IMR-90 (cell line): ENCODE results near the gene GFOD2. TPM values are rescaled to one million over a fixed set of nuclear protein-coding genes. Genes with fewer than 3 reads are reported as not detected.

Source experiments
- ATAC-seq: fragments of 200-7000 bp; cut with Tn5 transposase; 2 replicates; pipeline ENCODE4 v1.9.1; 2020; ENCODE audit warnings: low read depth, mild to moderate bottlenecking, moderate library complexity
- BruUV-seq: library from RNA; stranded (reverse); fragments of 400-500 nt; replicated peaks from 2 replicates; lab custom pipeline; 2021; lab: Mats Ljungman, UMichigan
- CTCF ChIA-PET: fragments of 300-600 bp; formaldehyde crosslinking; extraction: SDS; loops from one replicate; lab custom pipeline; 2021; ENCODE audit warnings: antibody characterized with exemption; lab: Yijun Ruan, JAX
- POLR2A ChIA-PET: fragments of 300-600 bp; sonication (Branson Sonifier 250); formaldehyde crosslinking; loops from one replicate; lab custom pipeline; 2022; ENCODE audit warnings: antibody characterized with exemption; ENCODE audit not compliant: unreplicated experiment; lab: Charles Lee
- DNase-seq: peaks from one replicate; pipeline ENCODE4 v3.0.0; 2013
- H2AFZ ChIP-seq: replicated peaks from 2 replicates; pipeline ENCODE3; 2013; ENCODE audit warnings: low read length, mild to moderate bottlenecking; ENCODE audit not compliant: poor library complexity
- H2AK5ac ChIP-seq: 2 replicates; pipeline ENCODE4 v1.6.1; 2013; ENCODE audit warnings: low read depth, low read length, inconsistent platforms
- H2AK9ac ChIP-seq: replicated peaks from 2 replicates; pipeline ENCODE3; 2013; ENCODE audit warnings: mild to moderate bottlenecking, low read depth, low read length, moderate library complexity; ENCODE audit not compliant: poor library complexity
- H2BK120ac ChIP-seq: 2 replicates; pipeline ENCODE4 v1.6.1; 2013; ENCODE audit warnings: low read depth, low read length, inconsistent platforms
- H2BK15ac ChIP-seq: 3 replicates; pipeline ENCODE4 v1.6.1; 2013; ENCODE audit warnings: low read depth, low read length, inconsistent platforms
- H2BK20ac ChIP-seq: 2 replicates; pipeline ENCODE4 v1.6.1; 2013; ENCODE audit warnings: low read depth, mild to moderate bottlenecking, inconsistent platforms, low read length, moderate library complexity
- H2BK5ac ChIP-seq: 2 replicates; pipeline ENCODE4 v1.6.1; 2013; ENCODE audit warnings: mild to moderate bottlenecking, low read depth, low read length, inconsistent platforms; ENCODE audit not compliant: poor library complexity, severe bottlenecking
- H3K14ac ChIP-seq: replicated peaks from 2 replicates; pipeline ENCODE4 v1.6.1; 2013; ENCODE audit warnings: low read depth, low read length, inconsistent platforms
- H3K18ac ChIP-seq: 2 replicates; pipeline ENCODE4 v1.6.1; 2013; ENCODE audit warnings: low read depth, low read length, control low read depth
- H3K23ac ChIP-seq: 2 replicates; pipeline ENCODE4 v1.6.1; 2013; ENCODE audit warnings: low read depth, low read length, inconsistent platforms
- H3K27ac ChIP-seq: 2 replicates; pipeline ENCODE4 v1.5.1; 2013; ENCODE audit warnings: mild to moderate bottlenecking, control low read depth, low read length; ENCODE audit not compliant: insufficient read depth
- H3K27me3 ChIP-seq: 2 replicates; pipeline ENCODE4 v1.6.1; 2013; ENCODE audit warnings: low read length; ENCODE audit not compliant: control insufficient read depth, insufficient read depth
- H3K36me3 ChIP-seq: 2 replicates; pipeline ENCODE4 v1.6.1; 2013; ENCODE audit warnings: low read length, mixed read lengths; ENCODE audit not compliant: control insufficient read depth, insufficient read depth
- H3K4ac ChIP-seq: 2 replicates; pipeline ENCODE4 v1.6.1; 2013; ENCODE audit warnings: low read depth, low read length, inconsistent platforms
- H3K4me1 ChIP-seq: 2 replicates; pipeline ENCODE4 v1.6.1; 2013; ENCODE audit warnings: low read length, mixed read lengths; ENCODE audit not compliant: control insufficient read depth, insufficient read depth
- H3K4me2 ChIP-seq: 2 replicates; pipeline ENCODE4 v1.6.1; 2013; ENCODE audit warnings: low read depth, mild to moderate bottlenecking, control low read depth, low read length, moderate library complexity
- H3K4me3 ChIP-seq: 2 replicates; pipeline ENCODE4 v1.5.1; 2013; ENCODE audit warnings: low read depth, mild to moderate bottlenecking, control low read depth, low read length, moderate library complexity; ENCODE audit not compliant: insufficient read depth
- H3K56ac ChIP-seq: 2 replicates; pipeline ENCODE4 v1.6.1; 2013; ENCODE audit warnings: low read length, inconsistent platforms; ENCODE audit not compliant: insufficient read depth; ENCODE audit errors: extremely low read depth
- H3K79me1 ChIP-seq, 2 experiments: 2 replicates each; pipeline ENCODE4 v1.6.1; 2013; ENCODE audit warnings: low read length in 2 of 2, inconsistent platforms in 1 of 2, low read depth in 1 of 2
- H3K9ac ChIP-seq: 2 replicates; pipeline ENCODE4 v1.6.1; 2013; ENCODE audit warnings: low read depth, low read length, control low read depth
- H3K9me1 ChIP-seq: 2 replicates; pipeline ENCODE4 v1.6.1; 2013; ENCODE audit warnings: low read length, inconsistent platforms; ENCODE audit not compliant: insufficient read depth
- H3K9me3 ChIP-seq: 2 replicates; pipeline ENCODE4 v1.6.1; 2013; ENCODE audit warnings: low read length; ENCODE audit not compliant: control insufficient read depth, insufficient read depth
- H4K20me1 ChIP-seq: 2 replicates; pipeline ENCODE4 v1.6.1; 2013; ENCODE audit warnings: low read length, inconsistent platforms; ENCODE audit not compliant: insufficient read depth
- H4K5ac ChIP-seq: 2 replicates; pipeline ENCODE4 v1.6.1; 2013; ENCODE audit warnings: mild to moderate bottlenecking, low read depth, low read length, control low read depth
- H4K8ac ChIP-seq, 2 experiments: 2 replicates each; pipeline ENCODE4 v1.6.1; 2013; ENCODE audit warnings: low read depth in 2 of 2, low read length in 2 of 2, control low read depth in 1 of 2, inconsistent platforms in 1 of 2
- H4K91ac ChIP-seq: 2 replicates; pipeline ENCODE4 v1.6.1; 2013; ENCODE audit warnings: low read depth, low read length, inconsistent platforms; ENCODE audit not compliant: insufficient read depth
- BHLHE40 ChIP-seq: fragments of 150-350 bp; IDR thresholded peaks from 2 replicates; pipeline ENCODE4 v1.6.1; 2016; ENCODE audit warnings: mild to moderate bottlenecking, low read depth, low read length
- CEBPB ChIP-seq: IDR thresholded peaks from 2 replicates; pipeline ENCODE4 v1.6.1; 2012; ENCODE audit warnings: low read depth, low read length, improper control_type of control experiment
- CHD1 ChIP-seq: IDR thresholded peaks from 2 replicates; pipeline ENCODE4 v1.6.1; 2012; ENCODE audit warnings: low read depth, low read length, improper control_type of control experiment
- FOS ChIP-seq: fragments of 150-350 bp; IDR thresholded peaks from 2 replicates; pipeline ENCODE4 v1.6.1; 2016; ENCODE audit warnings: low read depth, low read length
- MAFK ChIP-seq: IDR thresholded peaks from 2 replicates; pipeline ENCODE4 v1.6.1; 2012; ENCODE audit warnings: low read depth, low read length, improper control_type of control experiment
- MAZ ChIP-seq: IDR thresholded peaks from 2 replicates; pipeline ENCODE4 v1.6.1; 2012; ENCODE audit warnings: low read depth, mild to moderate bottlenecking, low read length, improper control_type of control experiment, moderate library complexity, borderline replicate concordance
- MXI1 ChIP-seq: IDR thresholded peaks from 2 replicates; pipeline ENCODE4 v1.6.1; 2012; ENCODE audit warnings: low read depth, mild to moderate bottlenecking, low read length, moderate library complexity, borderline replicate concordance
- NFE2L2 ChIP-seq: fragments of 150-350 bp; IDR thresholded peaks from 2 replicates; pipeline ENCODE4 v1.6.1; 2016; ENCODE audit warnings: low read depth, mild to moderate bottlenecking, low read length
- RAD21 ChIP-seq: IDR thresholded peaks from 2 replicates; pipeline ENCODE4 v1.6.1; 2012; ENCODE audit warnings: low read length, improper control_type of control experiment
- WGBS, 2 experiments: methylation state at CpG; one replicate each; pipeline versions ENCODE4 v1.1.5 to v1.1.7; 2013; ENCODE audit warnings: missing lambda C conversion rate in 2 of 2; ENCODE audit not compliant: insufficient read length in 1 of 2; ENCODE audit errors: extremely low coverage in 2 of 2; 5-methylcytosine and 5-hydroxymethylcytosine counted together
- dilution Hi-C: fragments of 300-500 bp; cut with HindIII; formaldehyde crosslinking; loops from one replicate; pipeline ENCODE4 v1.14.3; 2018; ENCODE audit warnings: low sequenced_read_pairs; ENCODE audit not compliant: unreplicated experiment
- in situ Hi-C: fragments of 300-500 bp; cut with MboI; formaldehyde crosslinking; loops from 3 replicates; pipeline ENCODE4 v1.14.3; 2019; ENCODE audit warnings: low sequenced_read_pairs, inconsistent platforms, mixed read lengths
- intact Hi-C: fragments of 100-400 bp; cut with micrococcal nuclease; formaldehyde crosslinking; loops from 2 replicates; pipeline ENCODE4 v1.10.0; 2022
- polyA plus RNA-seq, 3 experiments: library from polyadenylated mRNA; depleted of rRNA; stranded (reverse); fragments of >200 nt; gene quantifications; 2 replicates each; pipeline ENCODE4 v1.2.3, GENCODE V29; 2012; ENCODE audit warnings: low replicate concordance in 1 of 3
- total RNA-seq: library from RNA; depleted of rRNA; stranded (reverse); fragments of >200 nt; gene quantifications from 2 replicates; pipeline ENCODE4 v1.2.3, GENCODE V29; 2012

Gene GFOD2
- total and polyA plus RNA-seq, 2 of the 4 experiments (the other 2 are of a cell fraction), result 12.3 to 18.1 TPM

GRCh38 chr16:67740391-67740790, 21.3 kb upstream of the GFOD2 start:
- H3K4me1 ChIP-seq, result no peaks in the 10 kb centered on the region
- H2BK20ac ChIP-seq, result no peak overlapping the region
- POLR2A ChIA-PET, result no interaction called here
- ATAC-seq, result no peak
- WGBS, 2 experiments, result 93% methylated on average over 2 of the region's 3 CpGs; no CpG with 5 or more reads in 1 of the 2 experiments
- H3K79me1 ChIP-seq, result peaks cover 0 to 12% of the 10 kb centered on the region in 2 experiments; a peak in 2 of 4 replicates
- dilution Hi-C loops (no loop called here), in situ Hi-C loops (no loop called here), intact Hi-C loops (no loop called here)
- CTCF ChIA-PET, result no interaction called here
- H3K56ac ChIP-seq, result no peak overlapping the region
- H3K9me3 ChIP-seq, result no peaks in the 10 kb centered on the region
- H3K23ac ChIP-seq, result no peak overlapping the region
- H3K4me3 ChIP-seq, result no peak overlapping the region
- BruUV-seq, result no TSS peak
- no peak overlapping the region for H2BK120ac ChIP-seq
- H3K14ac ChIP-seq, result no peak overlapping the region
- TF ChIP-seq BHLHE40 (no peak), CEBPB (no peak), MAFK (no peak), MXI1 (no peak), NFE2L2 (no peak), RAD21 (no peak), CHD1 (no peak), MAZ (no peak), FOS (no peak)
- no peak overlapping the region for H4K8ac ChIP-seq
- H4K5ac ChIP-seq, result no peak overlapping the region
- H2AK9ac ChIP-seq, result no peak overlapping the region
- no peak overlapping the region for H3K9ac ChIP-seq
- H2AFZ ChIP-seq, result no peak overlapping the region
- peaks cover 13% of the 10 kb centered on the region for H3K9me1 ChIP-seq
- H3K27ac ChIP-seq, result no peak overlapping the region
- H4K20me1 ChIP-seq, result no peaks in the 10 kb centered on the region
- H2BK5ac ChIP-seq, result no peak overlapping the region
- H3K36me3 ChIP-seq, result peaks cover 24% of the 10 kb centered on the region
- H3K4me2 ChIP-seq, result no peak overlapping the region
- H3K27me3 ChIP-seq, result no peaks in the 10 kb centered on the region
- DNase-seq, result no peak
- no peak overlapping the region for H4K91ac ChIP-seq
- no peak overlapping the region for H3K4ac ChIP-seq
- H2BK15ac ChIP-seq, result no peak overlapping the region
- no peak overlapping the region for H3K18ac ChIP-seq
- H2AK5ac ChIP-seq, result no peak overlapping the region
